ENCODE data around the gene ZC3H6. TPM values are rescaled to one million over a fixed set of nuclear protein-coding genes. Genes with fewer than 3 reads are reported as not detected.

ZC3H6 gene
- total RNA-seq, 4 donors from 2014 or later: 3.6 to 24.0 (median 6.8) TPM

GRCh38 chr2:112259509-112260294, 15.7 kb upstream of the ZC3H6 start:
- peak; percentile 73 for ATAC-seq (ENCODE audit: low FRiP score)
- DNase-seq (ENCODE audit: low spot score): peak; percentile 62
- TF ChIP-seq, protein P1, sequence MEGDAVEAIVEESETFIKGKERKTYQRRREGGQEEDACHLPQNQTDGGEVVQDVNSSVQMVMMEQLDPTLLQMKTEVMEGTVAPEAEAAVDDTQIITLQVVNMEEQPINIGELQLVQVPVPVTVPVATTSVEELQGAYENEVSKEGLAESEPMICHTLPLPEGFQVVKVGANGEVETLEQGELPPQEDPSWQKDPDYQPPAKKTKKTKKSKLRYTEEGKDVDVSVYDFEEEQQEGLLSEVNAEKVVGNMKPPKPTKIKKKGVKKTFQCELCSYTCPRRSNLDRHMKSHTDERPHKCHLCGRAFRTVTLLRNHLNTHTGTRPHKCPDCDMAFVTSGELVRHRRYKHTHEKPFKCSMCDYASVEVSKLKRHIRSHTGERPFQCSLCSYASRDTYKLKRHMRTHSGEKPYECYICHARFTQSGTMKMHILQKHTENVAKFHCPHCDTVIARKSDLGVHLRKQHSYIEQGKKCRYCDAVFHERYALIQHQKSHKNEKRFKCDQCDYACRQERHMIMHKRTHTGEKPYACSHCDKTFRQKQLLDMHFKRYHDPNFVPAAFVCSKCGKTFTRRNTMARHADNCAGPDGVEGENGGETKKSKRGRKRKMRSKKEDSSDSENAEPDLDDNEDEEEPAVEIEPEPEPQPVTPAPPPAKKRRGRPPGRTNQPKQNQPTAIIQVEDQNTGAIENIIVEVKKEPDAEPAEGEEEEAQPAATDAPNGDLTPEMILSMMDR (IDR thresholded peaks at IDR 0.05): peak in 1 of 3 donors; percentile 71

DNA sequence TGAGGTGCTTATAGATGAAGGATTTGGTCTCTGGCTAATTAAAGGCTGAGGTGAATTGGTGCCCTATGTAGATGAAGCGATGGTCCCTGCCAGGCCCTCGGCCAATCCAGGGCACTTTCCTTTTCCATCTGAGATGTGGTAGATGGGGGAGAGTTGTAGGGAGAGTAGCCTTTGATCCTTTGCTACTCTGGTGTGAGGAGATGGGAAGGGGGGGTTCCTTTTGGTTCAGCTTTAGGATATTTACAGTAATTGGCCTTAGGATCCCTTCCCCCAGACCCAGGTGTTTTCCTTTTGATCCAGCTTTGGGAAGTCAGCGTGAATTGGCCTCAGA, 15.1 kb upstream of the ZC3H6 start:
- ATAC-seq (ENCODE audit: low FRiP score) (no peak), DNase-seq (ENCODE audit: low spot score) (no peak)
- TF ChIP-seq, protein P1 (IDR thresholded peaks at IDR 0.05): no peak

- ATAC-seq (ENCODE audit: low FRiP score): no peak
- TF ChIP-seq, protein P1 (IDR thresholded peaks at IDR 0.05): no peak
- DNase-seq (ENCODE audit: low spot score): no peak
Measured at GRCh38 chr2:112262876-112263275, 12.5 kb upstream of the ZC3H6 start.

GRCh38 chr2:112268547-112268946, 6.8 kb upstream of the ZC3H6 start:
- DNase-seq (ENCODE audit: low spot score) (no peak), ATAC-seq (ENCODE audit: low FRiP score) (no peak)
- TF ChIP-seq, protein P1 (IDR thresholded peaks at IDR 0.05): no peak

DNA sequence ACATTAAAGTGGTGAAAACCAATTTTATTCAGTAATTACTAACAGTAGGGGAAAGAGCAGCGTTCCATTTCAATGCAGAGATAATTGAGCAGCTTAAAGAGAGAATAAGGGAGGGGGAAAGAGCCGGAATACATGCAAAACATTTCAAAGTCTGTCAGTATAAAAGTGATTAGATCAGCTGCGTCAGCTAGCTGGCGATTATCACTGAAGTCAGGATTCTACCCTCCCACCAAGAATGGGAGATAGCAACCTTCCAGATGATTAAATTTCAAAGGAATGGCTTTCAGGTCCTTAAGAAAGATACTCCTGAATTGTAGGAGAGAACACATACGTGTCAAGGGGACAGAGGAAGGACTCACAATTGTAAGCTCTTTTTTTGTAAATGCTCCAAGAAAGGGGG, 2.7 kb upstream of the ZC3H6 start:
- DNase-seq (ENCODE audit: low spot score): no peak
- no peak for ATAC-seq (ENCODE audit: low FRiP score)
- TF ChIP-seq, protein P1 (IDR thresholded peaks at IDR 0.05): no peak

DNA sequence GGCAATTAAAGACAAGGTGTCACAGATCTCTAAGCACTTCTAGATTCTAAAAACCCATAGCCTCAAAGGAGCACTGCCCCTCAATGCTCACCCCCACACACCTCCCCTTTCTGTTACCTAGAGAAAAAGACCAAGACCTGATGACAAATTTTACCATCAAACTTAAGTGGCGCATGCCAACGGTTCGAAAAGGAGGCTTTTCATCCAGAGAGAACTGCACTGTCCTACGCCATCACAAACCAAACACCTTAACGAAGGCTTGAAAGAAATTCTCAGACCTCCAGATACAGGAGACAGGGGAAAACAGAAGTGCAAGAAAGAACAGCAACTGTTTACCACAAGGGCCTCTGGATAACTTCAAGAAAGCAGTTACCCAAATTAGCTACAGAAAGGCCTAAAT, 2.0 kb upstream of the ZC3H6 start:
- DNase-seq (ENCODE audit: low spot score): no peak
- ATAC-seq (ENCODE audit: low FRiP score): no peak
- TF ChIP-seq, protein P1 (IDR thresholded peaks at IDR 0.05): no peak
